ENCODE data around the gene NEK6. TPM values are rescaled to one million over a fixed set of nuclear protein-coding genes. Genes with fewer than 3 reads are reported as not detected.

Gene NEK6
- total and polyA plus RNA-seq, 10 of the 15 experiments (the other 5 are each of a cell fraction or from before 2014, with no cell fraction given), result 31.3 to 161 (median 89.2) TPM

DNA sequence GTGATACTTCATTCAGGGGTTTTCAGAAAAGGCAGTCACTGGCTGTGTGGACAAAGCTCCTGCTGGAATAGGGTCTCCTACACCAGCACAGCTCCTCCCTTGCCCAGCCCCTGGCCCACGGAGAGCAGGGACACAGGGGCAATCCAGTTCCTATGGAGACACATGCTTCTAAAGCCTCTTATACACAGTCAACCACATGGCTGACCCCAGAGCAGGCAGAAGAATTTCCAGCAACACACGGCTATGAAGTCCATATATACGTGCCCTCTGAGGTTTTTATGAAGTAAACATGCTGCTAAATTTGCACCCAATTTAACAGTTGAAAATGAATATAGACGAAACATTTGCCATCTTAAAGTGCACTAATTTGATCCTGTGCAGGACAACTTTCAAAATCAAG is 138.1 kb downstream of the NEK6 start:
- intact Hi-C loops (cut with micrococcal nuclease; ENCODE audit: unreplicated experiment), result no loop called here
- H3K4me3 ChIP-seq, result no peak overlapping the region
- ChIA-PET CTCF (interaction anchor here (0.9 to 3.8 kb wide), 4 partner anchors 11 to 274 kb away, joined by 3 to 24 read pairs (median 4); no protein-coding TSS in a partner anchor), RAD21 (ENCODE audit: unreplicated experiment) (interaction anchor here (2.8 kb wide), 1 partner anchor 264 kb away, joined by 8 read pairs; no protein-coding TSS in a partner anchor), SMC1A (ENCODE audit: uncharacterized antibody, unreplicated experiment) (no interaction called here), POLR2A (no interaction called here)
- no peak for DNase-seq (ENCODE audit: low read depth, low spot score)
- TF ChIP-seq POLR2AphosphoS2 (IDR thresholded peaks at IDR 0.05; ENCODE audit: low read depth, low read length) (no peak), ZNF24 (IDR thresholded peaks at IDR 0.05) (no peak), CHD1 (IDR thresholded peaks at IDR 0.05; ENCODE audit: low read depth, low read length) (no peak), RELA (IDR thresholded peaks at IDR 0.05; ENCODE audit: borderline replicate concordance, partially characterized antibody) (no peak)
- TF ChIP-seq, protein P1, sequence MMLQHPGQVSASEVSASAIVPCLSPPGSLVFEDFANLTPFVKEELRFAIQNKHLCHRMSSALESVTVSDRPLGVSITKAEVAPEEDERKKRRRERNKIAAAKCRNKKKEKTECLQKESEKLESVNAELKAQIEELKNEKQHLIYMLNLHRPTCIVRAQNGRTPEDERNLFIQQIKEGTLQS (IDR thresholded peaks at IDR 0.05; ENCODE audit: borderline replicate concordance, extremely low read depth, low read depth, low read length), result no peak
- in situ Hi-C loops (cut with MboI), result no loop called here
- no peak overlapping the region for H3K9ac ChIP-seq (ENCODE audit: control insufficient read depth, insufficient read depth, low read length)
- peaks cover 21% of the 10 kb centered on the region for H3K79me2 ChIP-seq (ENCODE audit: control insufficient read depth, insufficient read depth, low read length)
- H3K27ac ChIP-seq (ENCODE audit: control insufficient read depth, insufficient read depth), result no peak overlapping the region
- H3K4me2 ChIP-seq (ENCODE audit: control insufficient read depth, insufficient read depth), result no peak overlapping the region
- H4K20me1 ChIP-seq (ENCODE audit: control insufficient read depth, insufficient read depth), result peaks cover 2% of the 10 kb centered on the region; the same call in 1 of the 2 replicates
- 69% methylated on average over 4 of the region's 4 CpGs for WGBS (ENCODE audit: insufficient coverage, insufficient replicate concordance, low lambda C conversion rate, missing lambda C conversion rate)
- H3K27me3 ChIP-seq (replicated peaks in 1 of 2; ENCODE audit: control insufficient read depth in 2 of 2, insufficient read depth in 2 of 2, low read length in 1 of 2), result no peaks in the 10 kb centered on the region
- FAIRE-seq, result no peak
- ATAC-seq, result no peak
- H2AFZ ChIP-seq (ENCODE audit: control insufficient read depth, low read depth, low read length), result no peak overlapping the region
- BruUV-seq (replicated peaks), result no TSS peak
- H3K9me3 ChIP-seq (replicated peaks; ENCODE audit: control insufficient read depth, insufficient read depth, low read length), result no peaks in the 10 kb centered on the region
- H3K4me1 ChIP-seq (ENCODE audit: control insufficient read depth, insufficient read depth, low read length), result peaks cover 5% of the 10 kb centered on the region; the same call in 1 of the 2 replicates
- peaks cover 12 to 30% of the 10 kb centered on the region in 2 experiments for H3K36me3 ChIP-seq (ENCODE audit: control insufficient read depth in 2 of 2, insufficient read depth in 2 of 2, low read length in 1 of 2)

DNA sequence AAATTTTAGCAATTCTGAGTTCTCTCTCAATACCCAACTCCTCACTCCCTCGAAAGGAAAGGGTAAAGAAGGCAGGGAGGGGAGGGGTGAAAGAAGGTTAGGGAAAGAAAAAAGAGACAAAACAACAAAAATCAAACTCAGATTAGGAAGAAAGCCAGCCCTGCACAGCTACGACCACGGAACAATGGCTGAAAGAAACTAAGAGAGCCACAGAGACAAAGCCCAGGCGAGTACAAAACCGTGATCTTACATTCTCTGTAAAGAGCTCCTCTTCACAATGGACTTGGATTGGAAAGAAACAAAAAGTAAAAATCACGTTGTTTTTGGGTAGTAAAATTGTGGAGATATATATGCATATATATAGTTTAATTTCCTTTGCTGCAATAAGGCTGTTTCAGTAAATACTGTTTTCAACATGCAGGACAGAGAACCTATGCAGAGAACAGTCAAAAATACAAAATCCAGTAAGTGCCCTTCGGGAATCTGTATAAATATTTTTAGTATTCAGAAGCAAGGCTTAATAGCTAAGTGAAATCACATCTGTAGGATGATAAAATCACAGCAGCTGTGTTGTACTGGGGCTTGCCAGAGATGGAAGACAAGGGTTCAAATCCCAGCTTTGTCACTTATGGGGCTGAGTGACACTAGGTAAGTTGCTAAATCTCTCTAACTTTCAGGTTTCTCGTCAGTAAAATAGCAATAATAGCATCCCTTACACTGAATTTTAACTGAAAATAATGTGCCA is 140.6 kb downstream of the NEK6 start:
- intact Hi-C loops (cut with micrococcal nuclease; ENCODE audit: unreplicated experiment) (no loop called here), in situ Hi-C loops (cut with MboI) (no loop called here)
- Histone ChIP-seq H3K9ac (ENCODE audit: control insufficient read depth, insufficient read depth, low read length) (no peak overlapping the region), H3K4me2 (ENCODE audit: control insufficient read depth, insufficient read depth) (no peak overlapping the region), H3K27ac (ENCODE audit: control insufficient read depth, insufficient read depth) (no peak overlapping the region), H3K79me2 (ENCODE audit: control insufficient read depth, insufficient read depth, low read length) (peaks cover 5% of the 10 kb centered on the region), H3K36me3 (ENCODE audit: control insufficient read depth in 2 of 2, insufficient read depth in 2 of 2, low read length in 1 of 2) (peaks cover 12 to 38% of the 10 kb centered on the region in 2 experiments), H3K4me3 (no peak overlapping the region), H2AFZ (ENCODE audit: control insufficient read depth, low read depth, low read length) (no peak overlapping the region), H3K9me3 (replicated peaks; ENCODE audit: control insufficient read depth, insufficient read depth, low read length) (no peaks in the 10 kb centered on the region), H3K4me1 (ENCODE audit: control insufficient read depth, insufficient read depth, low read length) (peaks cover 5% of the 10 kb centered on the region; the same call in 1 of the 2 replicates), H3K27me3 (replicated peaks in 1 of 2; ENCODE audit: control insufficient read depth in 2 of 2, insufficient read depth in 2 of 2, low read length in 1 of 2) (no peaks in the 10 kb centered on the region), H4K20me1 (ENCODE audit: control insufficient read depth, insufficient read depth) (0 out of 2 replicates have a peak, but pooled peaks cover 2% of the 10 kb centered on the region)
- no peak for FAIRE-seq
- no peak for DNase-seq (ENCODE audit: low read depth, low spot score)
- RAD21 ChIA-PET (ENCODE audit: unreplicated experiment), result no interaction called here
- SMC1A ChIA-PET (ENCODE audit: uncharacterized antibody, unreplicated experiment), result interaction anchor here (0.9 to 2.0 kb wide), 7 partner anchors 8 to 22 kb away, joined by 3 to 11 read pairs (median 4); no protein-coding TSS in a partner anchor
- 81% methylated on average over 8 of the region's 8 CpGs for WGBS (ENCODE audit: insufficient coverage, insufficient replicate concordance, low lambda C conversion rate, missing lambda C conversion rate)
- CTCF ChIA-PET, result interaction anchor here (0.7 to 1.6 kb wide), 9 partner anchors 9 to 271 kb away, joined by 3 to 7 read pairs (median 3); no protein-coding TSS in a partner anchor
- ATAC-seq, result no peak
- no TSS peak for BruUV-seq (replicated peaks)
- POLR2A ChIA-PET, result no interaction called here
- TF ChIP-seq LARP7 (IDR thresholded peaks at IDR 0.05) (no peak), ZNF24 (IDR thresholded peaks at IDR 0.05) (no peak), WRNIP1 (IDR thresholded peaks at IDR 0.05; ENCODE audit: borderline replicate concordance, low read depth, low read length) (no peak), SUPT20H (IDR thresholded peaks at IDR 0.05; ENCODE audit: borderline replicate concordance, control insufficient read depth, low read depth, low read length) (no peak), CREM (IDR thresholded peaks at IDR 0.05; ENCODE audit: low read depth) (no peak), JUNB (IDR thresholded peaks at IDR 0.05) (no peak)
- TF ChIP-seq, protein P2, sequence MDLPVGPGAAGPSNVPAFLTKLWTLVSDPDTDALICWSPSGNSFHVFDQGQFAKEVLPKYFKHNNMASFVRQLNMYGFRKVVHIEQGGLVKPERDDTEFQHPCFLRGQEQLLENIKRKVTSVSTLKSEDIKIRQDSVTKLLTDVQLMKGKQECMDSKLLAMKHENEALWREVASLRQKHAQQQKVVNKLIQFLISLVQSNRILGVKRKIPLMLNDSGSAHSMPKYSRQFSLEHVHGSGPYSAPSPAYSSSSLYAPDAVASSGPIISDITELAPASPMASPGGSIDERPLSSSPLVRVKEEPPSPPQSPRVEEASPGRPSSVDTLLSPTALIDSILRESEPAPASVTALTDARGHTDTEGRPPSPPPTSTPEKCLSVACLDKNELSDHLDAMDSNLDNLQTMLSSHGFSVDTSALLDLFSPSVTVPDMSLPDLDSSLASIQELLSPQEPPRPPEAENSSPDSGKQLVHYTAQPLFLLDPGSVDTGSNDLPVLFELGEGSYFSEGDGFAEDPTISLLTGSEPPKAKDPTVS (IDR thresholded peaks at IDR 0.05; ENCODE audit: low read depth, low read length), result no peak

Measured in GM12878 (cell line).